GM10248 (cell line): ENCODE measurements around the gene GATA6.

Experiments used
- CTCF ChIA-PET: fragments of 300-600 bp; sonication (Branson Sonifier 250); formaldehyde crosslinking; extraction: SDS; loops from one replicate; lab custom pipeline; 2021; ENCODE audit warnings: antibody characterized with exemption; lab: Yijun Ruan, JAX
- POLR2A ChIA-PET: fragments of 350-650 bp; sonication (Branson Sonifier 250); formaldehyde crosslinking; extraction: SDS; loops from one replicate; lab custom pipeline; 2020; ENCODE audit warnings: antibody characterized with exemption; lab: Yijun Ruan, JAX
- DNase-seq: peaks from one replicate; pipeline ENCODE4 v3.0.0; 2012; ENCODE audit errors: extremely low spot score
- TF ChIP-seq, protein P1 (sequence below): IDR thresholded peaks from 2 replicates; pipeline ENCODE4 v1.5.1; 2012; ENCODE audit warnings: mild to moderate bottlenecking, low read depth; ENCODE audit errors: extremely low read depth, missing control alignments, control extremely low read depth

GATA6 gene

DNA sequence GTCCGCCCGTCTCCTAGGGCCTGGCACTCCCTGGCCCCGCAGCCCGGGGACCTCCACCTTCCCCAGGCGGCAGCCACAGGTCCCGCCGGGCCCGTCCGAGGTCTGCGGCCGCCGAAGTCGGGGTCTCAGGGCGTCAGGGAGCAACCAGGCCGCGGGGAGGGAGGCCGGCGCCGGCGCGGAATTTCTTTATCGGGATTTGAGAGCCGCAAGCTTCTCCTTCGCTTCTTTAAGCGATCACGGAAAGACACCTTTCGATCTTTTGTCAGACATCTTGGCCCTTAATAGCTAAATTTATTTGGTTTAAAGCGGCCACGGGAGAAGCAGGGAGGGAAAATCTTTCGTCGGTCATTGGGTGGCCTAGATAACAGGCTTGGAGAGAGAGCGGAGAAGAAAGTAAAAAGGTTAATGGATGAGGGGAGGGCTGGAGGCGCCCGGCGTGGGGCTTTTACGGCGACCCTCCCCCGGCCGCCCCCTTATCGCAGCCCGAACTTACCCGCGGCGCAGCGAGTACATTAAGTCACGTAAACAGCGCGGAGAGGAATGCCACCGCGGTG lies 4.3 kb upstream of the GATA6 start:
- ChIA-PET CTCF (interaction anchor here (0.9 kb wide), 1 partner anchor 8 kb away, joined by 3 read pairs; no protein-coding TSS in a partner anchor), POLR2A (no interaction called here)
- TF ChIP-seq, protein P1, sequence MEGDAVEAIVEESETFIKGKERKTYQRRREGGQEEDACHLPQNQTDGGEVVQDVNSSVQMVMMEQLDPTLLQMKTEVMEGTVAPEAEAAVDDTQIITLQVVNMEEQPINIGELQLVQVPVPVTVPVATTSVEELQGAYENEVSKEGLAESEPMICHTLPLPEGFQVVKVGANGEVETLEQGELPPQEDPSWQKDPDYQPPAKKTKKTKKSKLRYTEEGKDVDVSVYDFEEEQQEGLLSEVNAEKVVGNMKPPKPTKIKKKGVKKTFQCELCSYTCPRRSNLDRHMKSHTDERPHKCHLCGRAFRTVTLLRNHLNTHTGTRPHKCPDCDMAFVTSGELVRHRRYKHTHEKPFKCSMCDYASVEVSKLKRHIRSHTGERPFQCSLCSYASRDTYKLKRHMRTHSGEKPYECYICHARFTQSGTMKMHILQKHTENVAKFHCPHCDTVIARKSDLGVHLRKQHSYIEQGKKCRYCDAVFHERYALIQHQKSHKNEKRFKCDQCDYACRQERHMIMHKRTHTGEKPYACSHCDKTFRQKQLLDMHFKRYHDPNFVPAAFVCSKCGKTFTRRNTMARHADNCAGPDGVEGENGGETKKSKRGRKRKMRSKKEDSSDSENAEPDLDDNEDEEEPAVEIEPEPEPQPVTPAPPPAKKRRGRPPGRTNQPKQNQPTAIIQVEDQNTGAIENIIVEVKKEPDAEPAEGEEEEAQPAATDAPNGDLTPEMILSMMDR = no peak
- no peak for DNase-seq

DNA sequence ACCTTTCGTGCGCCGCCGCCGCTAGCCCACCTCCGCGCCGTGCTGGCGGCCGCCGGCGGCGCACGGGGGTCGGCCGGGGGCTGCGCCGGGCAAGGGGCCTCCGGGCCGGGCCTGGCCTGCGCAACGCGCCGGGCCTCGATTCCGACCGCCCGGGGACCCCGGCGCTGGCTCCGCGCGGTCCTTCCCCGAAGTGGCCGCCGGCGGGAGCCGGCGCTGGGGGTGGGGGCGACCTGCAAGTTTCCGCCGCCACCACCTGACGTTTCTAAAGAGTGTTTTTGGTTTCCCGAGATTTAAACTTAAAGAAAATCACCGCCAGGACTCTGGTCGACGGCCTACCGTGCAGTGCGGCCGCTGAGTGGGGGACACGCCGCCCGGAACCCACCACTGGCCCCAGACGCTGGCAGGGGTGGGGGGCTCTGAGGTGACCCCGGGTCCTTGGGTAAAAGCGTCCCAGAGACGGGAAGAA lies 3.8 kb upstream of the GATA6 start:
- DNase-seq = no peak
- TF ChIP-seq, protein P1 = no peak
- CTCF ChIA-PET = no interaction called here
- POLR2A ChIA-PET = no interaction called here

DNA sequence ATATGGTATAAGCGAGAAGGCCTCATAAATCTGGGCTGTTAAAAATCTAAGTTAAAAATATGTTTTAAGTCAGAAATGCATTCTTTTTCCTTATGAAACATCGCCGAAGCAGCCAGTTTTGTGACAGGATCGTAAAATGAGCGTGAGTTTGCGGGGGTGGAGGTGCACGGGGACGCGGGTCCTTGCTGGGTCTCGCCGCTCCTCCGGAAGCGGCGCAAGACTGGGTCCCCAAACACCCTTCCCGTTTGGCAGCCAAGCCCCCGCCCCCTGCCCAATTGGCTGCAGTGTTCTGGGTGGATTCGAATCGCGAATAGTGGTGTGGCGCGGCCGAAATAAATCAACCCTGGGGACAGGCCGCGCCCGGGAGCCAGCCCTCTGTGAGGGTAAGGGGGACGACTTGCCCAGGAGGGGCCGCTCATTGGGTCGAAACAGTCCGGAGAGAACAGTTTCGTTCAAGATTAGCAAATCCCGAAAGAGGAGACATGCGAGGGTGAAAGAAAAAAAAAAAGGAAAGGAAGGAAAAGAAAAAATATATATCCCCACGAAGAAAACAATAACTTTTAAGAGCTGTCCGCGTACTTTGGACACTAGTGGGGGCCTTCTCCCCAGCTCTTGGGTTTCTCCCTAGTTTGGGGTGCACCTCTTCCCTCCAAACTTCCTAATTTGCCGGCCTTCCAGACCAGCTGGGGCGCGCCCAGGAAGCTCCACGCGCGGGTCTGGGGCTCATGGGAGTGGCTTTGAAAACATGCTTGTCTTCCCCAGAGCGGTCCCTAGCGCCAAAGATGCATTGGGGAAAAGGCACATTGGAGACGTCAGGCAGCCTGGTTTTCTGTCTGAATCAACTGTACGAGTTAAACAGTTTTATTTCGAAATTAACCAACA lies 3.1 kb upstream of the GATA6 start:
- TF ChIP-seq, protein P1 = no peak
- ChIA-PET POLR2A (no interaction called here), CTCF (no interaction called here)
- no peak for DNase-seq

DNA sequence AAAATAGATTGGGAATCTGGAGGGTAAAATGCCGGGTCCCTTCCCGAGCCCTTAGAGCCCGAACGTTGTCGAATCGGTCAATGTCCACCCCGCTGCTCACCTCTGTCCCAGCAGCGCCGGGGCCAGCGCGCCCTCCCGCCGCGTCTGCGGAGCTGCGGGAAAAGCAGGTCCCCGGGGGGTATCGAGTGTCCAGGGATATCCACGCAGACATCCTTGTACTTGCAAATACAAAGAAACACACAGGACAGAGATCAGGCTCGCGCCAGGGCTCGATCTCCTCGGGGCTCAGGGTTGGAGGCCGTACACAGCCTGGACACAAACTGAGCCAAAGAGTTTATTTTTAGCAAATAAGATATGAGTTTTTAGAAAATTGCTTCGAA lies 2.3 kb upstream of the GATA6 start:
- TF ChIP-seq, protein P1 = no peak
- CTCF ChIA-PET = no interaction called here
- POLR2A ChIA-PET = no interaction called here
- no peak for DNase-seq

DNA sequence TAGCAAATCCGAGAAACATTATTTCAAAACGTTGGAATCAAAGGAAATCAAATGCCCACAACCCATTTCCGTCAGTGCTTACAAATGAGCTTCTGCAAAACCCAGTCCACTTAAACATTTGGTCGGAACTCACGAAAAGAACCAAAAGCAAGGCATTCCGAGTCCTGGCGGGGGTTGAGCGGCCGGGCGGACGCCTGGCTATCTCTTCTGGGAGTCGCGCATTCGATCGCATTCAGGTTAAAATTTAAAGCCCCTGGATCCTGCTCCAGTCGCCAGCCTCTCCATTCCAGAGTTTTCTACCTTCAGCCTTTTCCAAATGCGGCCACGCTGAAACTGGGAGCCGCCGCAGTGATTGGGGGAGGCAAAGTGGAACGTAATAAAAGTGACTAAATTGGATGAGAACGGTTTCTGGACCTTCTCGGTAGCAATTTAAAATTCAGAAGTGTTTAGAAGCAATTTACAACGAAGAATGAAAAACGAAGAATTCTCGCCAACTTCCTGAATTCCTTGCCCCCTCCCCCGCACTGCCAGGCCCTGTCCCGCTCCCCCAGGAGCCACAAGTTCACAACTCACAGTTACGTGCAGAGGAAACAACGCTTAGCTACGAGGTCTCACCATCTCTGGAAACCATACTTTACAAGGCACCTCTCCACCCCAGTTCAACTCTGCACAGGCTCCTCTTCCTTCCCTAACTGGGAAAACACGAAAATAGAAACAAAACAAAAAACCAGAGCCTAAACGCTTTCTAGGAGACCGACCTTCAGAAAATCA lies 1.7 kb upstream of the GATA6 start:
- TF ChIP-seq, protein P1 = no peak
- ChIA-PET CTCF (no interaction called here), POLR2A (no interaction called here)
- no peak for DNase-seq

DNA sequence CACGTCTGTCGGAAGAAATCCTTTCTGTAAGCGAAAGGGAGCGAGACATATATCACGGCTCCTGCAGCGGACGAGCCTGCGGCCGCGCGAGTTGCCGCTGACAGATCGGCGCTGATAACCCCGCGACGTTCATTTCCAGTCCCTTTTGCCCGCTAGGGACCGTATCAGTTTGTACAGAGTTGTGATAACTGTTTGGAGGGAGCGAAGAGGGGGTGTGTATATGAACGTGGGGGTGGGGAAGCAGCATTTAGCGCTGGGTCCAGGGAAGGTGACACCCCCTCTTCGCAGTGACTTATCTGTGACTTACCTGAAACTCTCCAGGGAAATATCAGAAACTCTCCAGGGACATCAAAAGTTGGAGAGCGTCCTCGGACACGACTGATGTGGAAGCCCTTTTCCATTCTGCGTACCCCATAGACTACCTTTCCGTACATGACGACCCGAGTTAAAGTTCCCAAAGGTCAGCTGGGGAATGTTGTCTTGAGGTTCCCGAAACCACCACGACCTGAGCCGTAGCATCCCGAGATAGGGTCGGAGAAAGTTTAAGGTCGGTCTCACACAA lies 948 bp upstream of the GATA6 start:
- no peak for DNase-seq
- POLR2A ChIA-PET = no interaction called here
- CTCF ChIA-PET = no interaction called here

More for the DNA sequence above, 948 bp upstream of the GATA6 start:
- TF ChIP-seq, protein P1 = no peak
